Nephron progenitor cell (in vitro differentiated cells): Measurements from ENCODE around the gene SCOC.

ENCODE experiments used
- DNase-seq: peaks from one replicate; pipeline ENCODE4 v3.0.0; 2021
- H3K27ac Mint-ChIP-seq: 2 replicates; pipeline ENCODE4 v1.8.0; 2021; ENCODE audit warnings: mild to moderate bottlenecking, moderate library complexity, mixed read lengths
- H3K27me3 Mint-ChIP-seq: 2 replicates; pipeline ENCODE4 v1.8.0; 2021; ENCODE audit warnings: mild to moderate bottlenecking, low read depth, mixed read lengths; ENCODE audit not compliant: poor library complexity
- H3K36me3 Mint-ChIP-seq: 2 replicates; pipeline ENCODE4 v1.8.0; 2021; ENCODE audit warnings: low read depth, mixed read lengths
- H3K4me1 Mint-ChIP-seq: 2 replicates; pipeline ENCODE4 v1.8.0; 2021; ENCODE audit warnings: mixed read lengths
- H3K4me3 Mint-ChIP-seq: 2 replicates; pipeline ENCODE4 v1.8.0; 2021; ENCODE audit warnings: mild to moderate bottlenecking, moderate library complexity, mixed read lengths
- H3K9me3 Mint-ChIP-seq: 2 replicates; pipeline ENCODE4 v1.8.0; 2021; ENCODE audit warnings: mild to moderate bottlenecking, moderate library complexity, mixed read lengths
- TF ChIP-seq, protein P1 (sequence below): fragments of 200-600 bp; sonication (generic); IDR thresholded peaks from 2 replicates; pipeline ENCODE4 v1.5.0; 2021; ENCODE audit warnings: antibody characterized with exemption

Gene SCOC

DNA sequence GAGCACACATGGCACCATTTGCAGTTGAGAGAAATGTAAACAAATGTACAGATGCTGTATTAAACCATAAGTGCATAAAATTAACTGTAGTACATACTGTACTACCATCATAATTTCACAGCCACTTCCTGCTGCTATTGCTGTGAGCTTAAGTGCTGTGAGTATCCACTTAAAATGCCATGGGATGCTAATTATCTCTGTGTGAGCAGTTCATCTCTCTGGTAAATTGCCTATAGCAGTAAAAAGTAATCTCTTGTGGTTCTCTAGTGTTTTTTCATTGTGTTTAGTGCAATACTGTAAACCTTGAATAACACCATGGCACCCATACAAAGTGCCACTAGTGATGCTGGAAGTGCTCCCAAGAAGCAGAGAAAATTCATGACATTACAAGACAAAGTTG, 9.9 kb upstream of the SCOC start:
- Mint-ChIP-seq H3K36me3 (no peaks in the 10 kb centered on the region), H3K27me3 (peaks cover 36% of the 10 kb centered on the region), H3K9me3 (no peaks in the 10 kb centered on the region), H3K4me1 (peaks cover 14% of the 10 kb centered on the region), H3K4me3 (no peak overlapping the region), H3K27ac (no peak overlapping the region)
- no peak for DNase-seq
- TF ChIP-seq, protein P1, sequence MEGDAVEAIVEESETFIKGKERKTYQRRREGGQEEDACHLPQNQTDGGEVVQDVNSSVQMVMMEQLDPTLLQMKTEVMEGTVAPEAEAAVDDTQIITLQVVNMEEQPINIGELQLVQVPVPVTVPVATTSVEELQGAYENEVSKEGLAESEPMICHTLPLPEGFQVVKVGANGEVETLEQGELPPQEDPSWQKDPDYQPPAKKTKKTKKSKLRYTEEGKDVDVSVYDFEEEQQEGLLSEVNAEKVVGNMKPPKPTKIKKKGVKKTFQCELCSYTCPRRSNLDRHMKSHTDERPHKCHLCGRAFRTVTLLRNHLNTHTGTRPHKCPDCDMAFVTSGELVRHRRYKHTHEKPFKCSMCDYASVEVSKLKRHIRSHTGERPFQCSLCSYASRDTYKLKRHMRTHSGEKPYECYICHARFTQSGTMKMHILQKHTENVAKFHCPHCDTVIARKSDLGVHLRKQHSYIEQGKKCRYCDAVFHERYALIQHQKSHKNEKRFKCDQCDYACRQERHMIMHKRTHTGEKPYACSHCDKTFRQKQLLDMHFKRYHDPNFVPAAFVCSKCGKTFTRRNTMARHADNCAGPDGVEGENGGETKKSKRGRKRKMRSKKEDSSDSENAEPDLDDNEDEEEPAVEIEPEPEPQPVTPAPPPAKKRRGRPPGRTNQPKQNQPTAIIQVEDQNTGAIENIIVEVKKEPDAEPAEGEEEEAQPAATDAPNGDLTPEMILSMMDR = no peak

GRCh38 chr4:140367738-140368137, 5.7 kb upstream of the SCOC start:
- no peak for DNase-seq
- TF ChIP-seq, protein P1 = no peak
- Mint-ChIP-seq H3K36me3 (no peaks in the 10 kb centered on the region), H3K9me3 (no peaks in the 10 kb centered on the region), H3K27ac (no peak overlapping the region), H3K27me3 (peaks cover 34% of the 10 kb centered on the region), H3K4me3 (no peak overlapping the region), H3K4me1 (peaks cover 10% of the 10 kb centered on the region)

DNA sequence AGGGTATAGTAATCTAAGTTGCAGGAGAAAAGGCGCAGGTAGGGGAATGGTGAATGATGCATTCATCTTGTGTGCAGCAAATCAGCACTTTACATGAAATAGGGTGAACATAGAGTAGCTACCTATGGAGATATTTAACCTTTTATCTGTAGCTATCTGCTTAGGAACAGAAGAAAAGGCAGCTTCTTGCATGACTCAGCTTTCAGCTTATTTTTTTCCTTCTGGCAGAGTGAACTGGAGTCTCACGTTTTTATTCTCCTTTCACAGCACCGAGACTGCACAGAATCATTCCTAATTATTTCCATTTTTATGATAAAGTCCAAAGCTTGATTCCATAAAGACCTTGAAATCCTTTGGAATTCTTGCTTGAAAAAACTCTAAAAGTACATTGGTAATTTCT, 4.8 kb upstream of the SCOC start:
- TF ChIP-seq, protein P1 = no peak
- DNase-seq = no peak
- peaks cover 10% of the 10 kb centered on the region for H3K4me1 Mint-ChIP-seq
- no peak overlapping the region for H3K4me3 Mint-ChIP-seq
- H3K27me3 Mint-ChIP-seq = peaks cover 34% of the 10 kb centered on the region
- H3K9me3 Mint-ChIP-seq = no peaks in the 10 kb centered on the region
- H3K27ac Mint-ChIP-seq = no peak overlapping the region
- H3K36me3 Mint-ChIP-seq = no peaks in the 10 kb centered on the region

GRCh38 chr4:140372751-140373327, 607 bp upstream of the SCOC start:
- no peak overlapping the region for H3K4me3 Mint-ChIP-seq
- TF ChIP-seq, protein P1 = no peak
- DNase-seq = no peak
- H3K4me1 Mint-ChIP-seq = peaks cover 48% of the 10 kb centered on the region
- H3K27me3 Mint-ChIP-seq = peaks cover 5% of the 10 kb centered on the region
- no peaks in the 10 kb centered on the region for H3K9me3 Mint-ChIP-seq
- H3K27ac Mint-ChIP-seq = no peak overlapping the region
- H3K36me3 Mint-ChIP-seq = peaks cover 4% of the 10 kb centered on the region

GRCh38 chr4:140374130-140374477, 658 bp downstream of the SCOC start:
- Mint-ChIP-seq H3K36me3 (peaks cover 10% of the 10 kb centered on the region), H3K4me1 (peaks cover 48% of the 10 kb centered on the region), H3K27me3 (peaks cover 5% of the 10 kb centered on the region), H3K9me3 (no peaks in the 10 kb centered on the region), H3K4me3 (no peak overlapping the region), H3K27ac (peak overlapping the region; percentile 99)
- no peak for DNase-seq
- TF ChIP-seq, protein P1 = no peak

- TF ChIP-seq, protein P1 = no peak
- H3K36me3 Mint-ChIP-seq = peaks cover 47% of the 10 kb centered on the region
These were observed 9.3 kb downstream of the SCOC start for GRCh38 chr4:140382732-140383131.

More at GRCh38 chr4:140382732-140383131, 9.3 kb downstream of the SCOC start:
- Mint-ChIP-seq H3K9me3 (no peaks in the 10 kb centered on the region), H3K27ac (no peak overlapping the region), H3K4me1 (no peaks in the 10 kb centered on the region), H3K4me3 (no peak overlapping the region), H3K27me3 (no peaks in the 10 kb centered on the region)
- DNase-seq = no peak
